ENCODE measurements around the gene VWA8. TPM values are rescaled to one million over a fixed set of nuclear protein-coding genes. Genes with fewer than 3 reads are reported as not detected.
"Not testable (repeated sequence)": the region's sequence is repeated elsewhere in the genome, so short reads cannot be mapped to it uniquely, and the experiment has no call there.

VWA8 gene
- total RNA-seq, 1 experiment from 2014 or later, result 11.1 TPM

DNA sequence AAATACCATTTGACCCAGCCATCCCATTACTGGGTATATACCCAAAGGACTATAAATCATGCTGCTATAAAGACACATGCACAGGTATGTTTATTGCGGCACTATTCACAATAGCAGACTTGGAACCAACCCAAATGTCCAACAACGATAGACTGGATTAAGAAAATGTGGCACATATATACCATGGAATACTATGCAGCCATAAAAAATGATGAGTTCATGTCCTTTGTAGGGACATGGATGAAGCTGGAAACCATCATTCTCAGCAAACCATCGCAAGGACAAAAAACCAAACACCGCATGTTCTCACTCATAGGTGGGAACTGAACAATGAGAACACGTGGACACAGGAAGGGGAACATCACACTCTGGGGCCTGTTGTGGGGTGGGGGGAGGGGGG lies 323.9 kb downstream of the VWA8 start:
- not testable (repeated sequence) for DNase-seq; H3K27me3 ChIP-seq (ENCODE audit: control insufficient read depth, insufficient read depth, low read length); H3K4me3 ChIP-seq (ENCODE audit: insufficient read depth, low read depth, low read length); H3K36me3 ChIP-seq (replicated peaks; ENCODE audit: control insufficient read depth, insufficient read depth, low read length)

GRCh38 chr13:41636590-41636989 lies 324.3 kb downstream of the VWA8 start:
- not testable (repeated sequence) for H3K36me3 ChIP-seq (replicated peaks; ENCODE audit: control insufficient read depth, insufficient read depth, low read length); H3K4me3 ChIP-seq (ENCODE audit: insufficient read depth, low read depth, low read length); DNase-seq; H3K27me3 ChIP-seq (ENCODE audit: control insufficient read depth, insufficient read depth, low read length)

GRCh38 chr13:41634407-41634806 lies 326.5 kb downstream of the VWA8 start:
- no peak overlapping the region for H3K4me3 ChIP-seq (ENCODE audit: insufficient read depth, low read depth, low read length)
- no peaks in the 10 kb centered on the region for H3K27me3 ChIP-seq (ENCODE audit: control insufficient read depth, insufficient read depth, low read length)
- no peaks in the 10 kb centered on the region for H3K36me3 ChIP-seq (replicated peaks; ENCODE audit: control insufficient read depth, insufficient read depth, low read length)
- DNase-seq, result no peak

DNA sequence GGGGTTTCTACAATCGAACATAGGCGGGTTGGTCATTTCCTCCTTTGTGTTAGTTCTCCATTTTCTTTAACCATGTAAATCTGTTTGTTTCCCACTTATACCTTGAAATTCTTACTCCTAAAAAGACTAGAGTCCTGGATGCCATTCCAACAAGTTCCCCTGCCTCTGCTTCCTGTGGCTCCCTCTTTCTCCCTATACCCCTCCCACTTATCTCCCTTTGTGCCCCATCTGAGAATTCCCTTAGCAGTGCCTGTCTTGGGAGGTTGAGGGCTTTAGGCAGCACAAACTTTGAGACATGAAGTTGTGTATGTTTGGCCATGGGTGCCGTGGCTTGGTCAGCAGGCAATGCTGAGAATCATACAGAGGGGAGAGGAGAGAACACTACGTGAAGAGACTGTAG lies 327.1 kb downstream of the VWA8 start:
- DNase-seq, result no peak
- Histone ChIP-seq H3K4me3 (ENCODE audit: insufficient read depth, low read depth, low read length) (no peak overlapping the region), H3K27me3 (ENCODE audit: control insufficient read depth, insufficient read depth, low read length) (no peaks in the 10 kb centered on the region), H3K36me3 (replicated peaks; ENCODE audit: control insufficient read depth, insufficient read depth, low read length) (no peaks in the 10 kb centered on the region)

DNA sequence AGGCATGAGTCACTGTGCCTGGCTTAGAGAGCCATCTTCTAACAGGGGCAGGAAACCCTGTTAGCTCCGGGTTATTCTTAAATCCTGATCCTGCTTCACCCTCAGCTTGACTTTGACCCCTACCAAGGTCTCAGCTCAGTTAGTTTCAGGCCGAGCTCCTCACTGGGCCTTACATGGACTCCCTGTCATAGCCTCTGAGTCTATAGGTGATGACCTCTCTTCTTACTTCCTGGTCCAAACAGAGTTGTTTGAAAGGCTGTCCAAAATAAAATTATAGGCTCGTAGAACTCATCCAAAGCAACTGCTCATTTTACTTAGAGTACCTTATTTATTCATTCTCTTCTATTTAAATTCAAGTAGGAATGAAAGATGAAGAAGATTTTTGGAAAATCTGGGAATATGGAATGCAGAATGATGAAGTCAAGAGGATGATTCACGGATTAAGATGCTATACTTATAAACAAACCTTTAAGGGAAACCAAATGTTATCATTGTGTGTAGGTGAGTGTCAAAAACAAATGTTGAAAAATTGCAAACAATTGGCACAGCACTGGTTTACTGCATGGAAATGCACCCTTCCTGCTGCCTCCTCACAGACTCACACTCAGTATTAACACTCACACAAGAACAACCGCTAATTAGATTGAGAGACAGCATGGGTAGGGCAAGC lies 329.5 kb downstream of the VWA8 start:
- Histone ChIP-seq H3K27me3 (ENCODE audit: control insufficient read depth, insufficient read depth, low read length) (no peaks in the 10 kb centered on the region), H3K36me3 (replicated peaks; ENCODE audit: control insufficient read depth, insufficient read depth, low read length) (no peaks in the 10 kb centered on the region), H3K4me3 (ENCODE audit: insufficient read depth, low read depth, low read length) (no peak overlapping the region)
- no peak for DNase-seq

GRCh38 chr13:41627425-41627824 lies 333.5 kb downstream of the VWA8 start:
- Histone ChIP-seq H3K36me3 (replicated peaks; ENCODE audit: control insufficient read depth, insufficient read depth, low read length) (no peaks in the 10 kb centered on the region), H3K4me3 (ENCODE audit: insufficient read depth, low read depth, low read length) (no peak overlapping the region), H3K27me3 (ENCODE audit: control insufficient read depth, insufficient read depth, low read length) (no peaks in the 10 kb centered on the region)
- DNase-seq, result no peak

GRCh38 chr13:41624041-41624440 lies 336.9 kb downstream of the VWA8 start:
- no peak for DNase-seq
- Histone ChIP-seq H3K36me3 (replicated peaks; ENCODE audit: control insufficient read depth, insufficient read depth, low read length) (no peaks in the 10 kb centered on the region), H3K4me3 (ENCODE audit: insufficient read depth, low read depth, low read length) (no peak overlapping the region), H3K27me3 (ENCODE audit: control insufficient read depth, insufficient read depth, low read length) (no peaks in the 10 kb centered on the region)

- H3K4me3 ChIP-seq (ENCODE audit: insufficient read depth, low read depth, low read length), result no peak overlapping the region
- no peaks in the 10 kb centered on the region for H3K27me3 ChIP-seq (ENCODE audit: control insufficient read depth, insufficient read depth, low read length)
- H3K36me3 ChIP-seq (replicated peaks; ENCODE audit: control insufficient read depth, insufficient read depth, low read length), result no peaks in the 10 kb centered on the region
- no peak for DNase-seq
Observed at GRCh38 chr13:41622432-41623429, 338.2 kb downstream of the VWA8 start.

DNA sequence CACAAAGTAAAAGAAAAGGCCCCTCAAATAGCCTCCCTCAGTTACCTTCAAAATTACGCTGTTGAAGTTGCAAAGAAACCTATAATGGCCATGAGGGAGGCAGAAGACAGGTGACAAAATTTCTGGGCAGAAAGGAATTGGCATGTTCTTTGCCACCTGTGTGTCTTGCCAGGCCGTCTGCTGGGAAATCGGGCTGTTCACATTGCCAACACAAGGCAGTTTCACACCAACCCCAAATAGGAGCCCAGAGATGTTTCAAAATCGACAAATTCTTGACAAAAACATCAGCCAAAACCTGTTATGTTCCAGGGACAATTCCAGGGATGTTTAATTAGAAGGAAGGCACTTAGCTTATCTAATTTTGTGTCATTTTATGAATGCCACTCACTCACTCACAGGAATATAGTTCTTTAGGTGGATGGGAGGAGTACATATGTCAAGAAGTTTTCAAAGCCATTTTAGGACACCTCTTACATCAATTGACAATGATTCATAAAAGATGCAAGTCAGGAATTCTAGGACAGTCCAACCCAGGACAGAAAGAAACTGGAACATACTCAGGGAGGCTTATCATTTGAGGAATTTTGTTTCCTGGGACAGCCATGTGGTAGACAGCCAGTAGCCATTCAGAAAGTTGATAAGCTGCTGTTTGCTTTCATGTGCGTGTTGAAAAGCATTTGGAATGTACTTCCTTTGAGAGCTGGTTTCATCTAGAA lies 339.0 kb downstream of the VWA8 start:
- Histone ChIP-seq H3K4me3 (ENCODE audit: insufficient read depth, low read depth, low read length) (no peak overlapping the region), H3K36me3 (replicated peaks; ENCODE audit: control insufficient read depth, insufficient read depth, low read length) (no peaks in the 10 kb centered on the region), H3K27me3 (ENCODE audit: control insufficient read depth, insufficient read depth, low read length) (no peaks in the 10 kb centered on the region)
- DNase-seq, result no peak

DNA sequence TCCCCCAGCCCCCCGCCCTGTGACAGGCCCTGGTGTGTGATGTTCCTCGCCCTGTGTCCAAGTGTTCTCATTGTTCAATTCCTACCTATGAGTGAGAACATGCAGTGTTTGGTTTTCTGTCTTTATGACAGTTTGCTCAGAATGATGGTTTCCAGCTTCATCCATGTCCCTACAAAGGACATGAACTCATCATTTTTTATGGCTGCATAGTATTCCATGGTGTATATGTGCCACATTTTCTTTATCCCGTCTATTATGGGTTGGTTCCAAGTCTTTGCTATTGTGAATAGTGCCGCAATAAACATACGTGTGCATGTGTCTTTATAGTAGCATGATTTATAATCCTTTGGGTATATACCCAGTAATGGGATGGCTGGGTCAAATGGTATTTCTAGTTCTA lies 343.3 kb downstream of the VWA8 start:
- H3K4me3 ChIP-seq (ENCODE audit: insufficient read depth, low read depth, low read length); H3K27me3 ChIP-seq (ENCODE audit: control insufficient read depth, insufficient read depth, low read length); DNase-seq; H3K36me3 ChIP-seq (replicated peaks; ENCODE audit: control insufficient read depth, insufficient read depth, low read length): not testable (repeated sequence)

DNA sequence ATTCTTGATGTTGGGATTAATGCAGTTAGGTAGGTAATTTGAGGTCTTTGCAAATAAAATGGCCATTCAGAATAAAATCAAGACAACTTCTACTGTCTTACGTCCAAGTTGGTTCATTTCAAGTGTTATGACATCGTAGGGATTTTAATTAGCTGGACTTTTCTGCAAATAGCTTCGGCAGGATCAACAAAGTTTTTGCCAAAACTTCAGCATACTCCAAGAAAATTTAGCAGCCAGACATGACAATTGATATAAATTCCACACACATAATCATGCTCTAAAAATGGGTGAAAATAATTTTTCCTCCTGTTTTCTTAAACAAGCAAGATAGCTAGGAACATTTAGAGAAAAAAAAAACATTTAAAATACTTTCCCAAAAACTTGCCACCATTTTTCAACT lies 344.8 kb downstream of the VWA8 start:
- no peak for DNase-seq
- H3K36me3 ChIP-seq (replicated peaks; ENCODE audit: control insufficient read depth, insufficient read depth, low read length), result no peaks in the 10 kb centered on the region
- no peaks in the 10 kb centered on the region for H3K27me3 ChIP-seq (ENCODE audit: control insufficient read depth, insufficient read depth, low read length)
- H3K4me3 ChIP-seq (ENCODE audit: insufficient read depth, low read depth, low read length), result no peak overlapping the region

- Histone ChIP-seq H3K36me3 (replicated peaks; ENCODE audit: control insufficient read depth, insufficient read depth, low read length) (no peaks in the 10 kb centered on the region), H3K4me3 (ENCODE audit: insufficient read depth, low read depth, low read length) (no peak overlapping the region)
- DNase-seq, result no peak
Observed at GRCh38 chr13:41615528-41615855, 345.4 kb downstream of the VWA8 start.

GRCh38 chr13:41614671-41615527 lies 346.0 kb downstream of the VWA8 start:
- Histone ChIP-seq H3K36me3 (replicated peaks; ENCODE audit: control insufficient read depth, insufficient read depth, low read length) (no peaks in the 10 kb centered on the region; the same call in 1 of the 2 replicates), H3K27me3 (ENCODE audit: control insufficient read depth, insufficient read depth, low read length) (no peaks in the 10 kb centered on the region), H3K4me3 (ENCODE audit: insufficient read depth, low read depth, low read length) (no peak overlapping the region)
- DNase-seq, result no peak

More at GRCh38 chr13:41615528-41615855, 345.4 kb downstream of the VWA8 start:
- H3K27me3 ChIP-seq (ENCODE audit: control insufficient read depth, insufficient read depth, low read length), result no peaks in the 10 kb centered on the region

Measured in H7 (cell line).